Suprapubic skin (tissue), 4 donors: ENCODE data around the gene MID1IP1. TPM values are rescaled to one million over a fixed set of nuclear protein-coding genes. Genes with fewer than 3 reads are reported as not detected.

Experiments used
- DNase-seq, 2 donors: peaks; one replicate each; pipeline ENCODE4 v3.0.0-alpha.2; 2019; ENCODE audit warnings: low spot score in 2 of 2
- H3K27ac ChIP-seq: fragments of 200-600 bp; sonication (generic); one replicate; pipeline ENCODE4 v1.5.1; 2019
- H3K27me3 ChIP-seq: fragments of 200-600 bp; sonication (generic); one replicate; pipeline ENCODE4 v1.5.1; 2019
- H3K36me3 ChIP-seq: fragments of 200-600 bp; sonication (generic); one replicate; pipeline ENCODE4 v1.5.1; 2019
- H3K4me1 ChIP-seq: fragments of 200-600 bp; sonication (generic); one replicate; pipeline ENCODE4 v1.5.1; 2019
- H3K4me3 ChIP-seq: fragments of 200-600 bp; sonication (generic); one replicate; pipeline ENCODE4 v1.5.1; 2019; ENCODE audit warnings: mild to moderate bottlenecking
- H3K9me3 ChIP-seq: fragments of 200-600 bp; sonication (generic); one replicate; pipeline ENCODE4 v1.5.1; 2019
- CTCF ChIP-seq, 2 donors: fragments of 200-600 bp in 1 of 2; fragments of 450-650 bp in 1 of 2; sonication (generic) in 1 of 2; IDR thresholded peaks; one replicate each; pipeline ENCODE4 v1.5.1; 2016 to 2019; ENCODE audit warnings: antibody characterized with exemption in 2 of 2, mild to moderate bottlenecking in 1 of 2, moderate library complexity in 1 of 2
- EP300 ChIP-seq: sonication (generic); formaldehyde crosslinking; IDR thresholded peaks from one replicate; pipeline ENCODE4 v1.6.1; 2017; ENCODE audit warnings: antibody characterized with exemption
- POLR2A ChIP-seq, 2 donors: fragments of 450-650 bp; IDR thresholded peaks; one replicate each; pipeline ENCODE4 v1.6.1; 2017; ENCODE audit warnings: antibody characterized with exemption in 2 of 2, mild to moderate bottlenecking in 2 of 2, moderate library complexity in 2 of 2
- POLR2AphosphoS5 ChIP-seq, 3 donors: sonication (generic); formaldehyde crosslinking; IDR thresholded peaks; one replicate each; pipeline ENCODE4 v1.6.1; 2017; ENCODE audit warnings: antibody characterized with exemption in 3 of 3
- WGBS: methylation state at CpG from one replicate; pipeline ENCODE4 v1.1.5; 2018; 5-methylcytosine and 5-hydroxymethylcytosine counted together
- total RNA-seq, 4 donors: library from RNA; depleted of rRNA; stranded (reverse); fragments of >200 nt; gene quantifications; one replicate each; pipeline ENCODE4 v1.1.0, GENCODE V29; 2016

Gene MID1IP1
- total RNA-seq, 4 donors from 2014 or later = 25.9 to 57.1 (median 35.7) TPM

DNA sequence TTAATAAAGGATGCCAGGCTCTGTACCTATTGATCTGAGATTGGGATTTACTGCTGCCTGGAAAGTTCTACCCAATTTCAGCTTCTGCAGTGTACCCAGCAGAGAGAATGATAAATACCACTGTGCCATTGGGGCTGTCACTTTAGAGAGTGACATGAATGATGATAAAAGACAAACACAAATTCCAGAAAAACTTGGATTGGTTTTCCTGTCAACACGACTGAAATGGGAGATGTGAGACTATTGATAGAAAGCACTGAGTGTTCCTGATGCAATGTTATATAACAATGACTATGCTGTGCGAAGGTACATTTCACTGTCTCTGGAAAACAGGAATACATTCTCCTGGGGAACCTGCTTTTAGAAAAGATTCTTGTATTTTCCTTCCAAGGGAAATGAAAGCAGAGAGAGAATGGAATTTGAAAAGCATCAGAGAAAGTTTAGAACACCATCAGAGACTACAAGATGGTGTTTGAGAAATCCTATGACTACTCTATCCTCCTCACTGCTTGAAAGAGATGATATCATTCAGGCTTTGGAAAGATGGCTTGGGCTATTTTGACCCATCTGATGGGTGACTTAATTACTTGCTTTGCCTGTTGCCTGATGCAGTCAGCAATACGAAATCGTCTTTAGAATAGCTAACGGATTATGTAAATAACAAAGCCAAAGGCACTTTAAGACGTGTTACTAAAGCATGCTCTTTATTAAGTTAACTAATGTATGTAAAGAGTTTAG lies 49.7 kb downstream of the MID1IP1 start:
- no peak for DNase-seq
- H3K4me1 ChIP-seq = no peaks in the 10 kb centered on the region
- H3K4me3 ChIP-seq = no peak overlapping the region
- WGBS = 78% methylated on average over 6 of the region's 6 CpGs
- no peaks in the 10 kb centered on the region for H3K36me3 ChIP-seq
- no peaks in the 10 kb centered on the region for H3K27me3 ChIP-seq
- TF ChIP-seq EP300 (no peak), CTCF (IDR thresholded peaks at IDR 0.05) (no peak), POLR2AphosphoS5 (IDR thresholded peaks at IDR 0.05) (no peak), POLR2A (IDR thresholded peaks at IDR 0.05) (no peak)
- no peaks in the 10 kb centered on the region for H3K9me3 ChIP-seq
- H3K27ac ChIP-seq = no peak overlapping the region

DNA sequence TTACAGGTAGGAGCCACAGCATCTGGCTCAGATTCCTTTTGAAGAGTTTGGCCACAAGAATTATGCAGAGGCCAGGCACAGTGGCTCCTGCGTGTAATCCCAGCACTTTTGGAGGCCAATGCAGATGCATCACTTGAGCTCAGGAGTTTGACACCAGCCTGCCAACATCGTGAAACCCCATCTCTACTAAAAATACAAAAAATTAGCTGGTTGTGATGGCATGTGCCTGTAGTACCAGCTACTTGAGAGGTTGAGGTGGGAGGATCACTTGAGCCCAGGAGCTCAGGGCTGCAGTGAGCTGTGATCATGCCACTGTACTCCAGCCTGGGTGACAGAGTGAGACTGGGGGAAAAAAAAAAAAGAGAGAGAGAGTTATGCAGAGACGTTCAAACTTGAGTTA lies 53.0 kb downstream of the MID1IP1 start:
- no peak for DNase-seq
- no peaks in the 10 kb centered on the region for H3K27me3 ChIP-seq
- no peak overlapping the region for H3K4me3 ChIP-seq
- 46% methylated on average over 3 of the region's 3 CpGs for WGBS
- no peaks in the 10 kb centered on the region for H3K36me3 ChIP-seq
- no peaks in the 10 kb centered on the region for H3K9me3 ChIP-seq
- TF ChIP-seq POLR2AphosphoS5 (IDR thresholded peaks at IDR 0.05) = no peak
- TF ChIP-seq POLR2A (IDR thresholded peaks at IDR 0.05) = no peak
- no peak for TF ChIP-seq EP300
- no peak overlapping the region for H3K27ac ChIP-seq
- H3K4me1 ChIP-seq = no peaks in the 10 kb centered on the region

Other genes with a start within 250 kb of the MID1IP1 start
- gene TSPAN7, start 239.9 kb upstream of the MID1IP1 start, total RNA-seq = 10 to 100 TPM; 10.7 to 25.7 (median 16.0) TPM